PC-9 (cell line): ENCODE results near the gene NTN4. TPM values are rescaled to one million over a fixed set of nuclear protein-coding genes. Genes with fewer than 3 reads are reported as not detected.

ENCODE experiments used
- BruUV-seq: library from RNA; stranded (reverse); fragments of 400-500 nt; replicated peaks from 2 replicates; lab custom pipeline; 2021; lab: Mats Ljungman, UMichigan
- CTCF ChIA-PET: fragments of 300-600 bp; sonication (Branson Sonifier 250); formaldehyde crosslinking; loops from one replicate; lab custom pipeline; 2022; ENCODE audit warnings: antibody characterized with exemption; lab: Charles Lee
- POLR2A ChIA-PET: fragments of 300-600 bp; sonication (Branson Sonifier 250); formaldehyde crosslinking; loops from one replicate; lab custom pipeline; 2022; ENCODE audit warnings: antibody characterized with exemption; ENCODE audit not compliant: unreplicated experiment; lab: Charles Lee
- DNase-seq, 2 experiments: peaks; one replicate each; pipeline versions ENCODE4 v3.0.0 to v3.0.0-alpha.2; 2015 to 2022; ENCODE audit warnings: mixed read lengths in 1 of 2
- H2AFZ ChIP-seq: fragments of 200-600 bp; sonication (generic); 2 replicates; pipeline ENCODE4 v1.8.1; 2017; ENCODE audit warnings: antibody characterized with exemption
- H3F3A ChIP-seq: fragments of 200-600 bp; sonication (generic); 2 replicates; pipeline ENCODE4 v1.8.1; 2017; ENCODE audit warnings: antibody characterized with exemption, mild to moderate bottlenecking, low read depth; ENCODE audit not compliant: insufficient read depth
- H3K27ac ChIP-seq: fragments of 200-600 bp; sonication (generic); 2 replicates; pipeline ENCODE4 v1.6.1; 2016; ENCODE audit warnings: mixed run types
- H3K27me3 ChIP-seq: fragments of 200-600 bp; sonication (generic); 2 replicates; pipeline ENCODE4 v1.6.1; 2016; ENCODE audit warnings: low read depth, mixed run types; ENCODE audit not compliant: insufficient read depth
- H3K36me3 ChIP-seq: fragments of 200-600 bp; sonication (generic); 2 replicates; pipeline ENCODE4 v1.6.1; 2016; ENCODE audit warnings: low read depth, mixed run types
- H3K4me1 ChIP-seq: fragments of 200-600 bp; sonication (generic); replicated peaks from 2 replicates; pipeline ENCODE4 v1.6.1; 2016; ENCODE audit warnings: mixed run types; ENCODE audit not compliant: insufficient read depth
- H3K4me2 ChIP-seq: fragments of 200-600 bp; sonication (generic); 2 replicates; pipeline ENCODE4 v1.6.1; 2017; ENCODE audit warnings: mixed run types
- H3K4me3 ChIP-seq: fragments of 200-600 bp; sonication (generic); 2 replicates; pipeline ENCODE4 v1.6.1; 2016; ENCODE audit warnings: mixed run types
- H3K79me2 ChIP-seq: fragments of 200-600 bp; sonication (generic); 2 replicates; pipeline ENCODE4 v1.6.1; 2017; ENCODE audit warnings: low read depth, mixed run types
- H3K9me2 ChIP-seq: fragments of 200-600 bp; sonication (generic); 2 replicates; pipeline ENCODE4 v1.8.1; 2017; ENCODE audit warnings: mild to moderate bottlenecking; ENCODE audit not compliant: insufficient read depth
- H3K9me3 ChIP-seq: fragments of 200-600 bp; sonication (generic); 2 replicates; pipeline ENCODE4 v1.8.1; 2016; ENCODE audit warnings: low read depth; ENCODE audit not compliant: insufficient read depth
- H4K20me1 ChIP-seq: fragments of 200-600 bp; sonication (generic); 2 replicates; pipeline ENCODE4 v1.8.1; 2017; ENCODE audit not compliant: insufficient read depth
- CTCF ChIP-seq: fragments of 200-600 bp; sonication (generic); conservative IDR thresholded peaks from 2 replicates; pipeline ENCODE4 v1.6.1; 2017; ENCODE audit warnings: mixed run types, antibody characterized with exemption, mild to moderate bottlenecking, moderate library complexity
- EZH2 ChIP-seq: fragments of 200-600 bp; sonication (generic); IDR thresholded peaks from 2 replicates; pipeline ENCODE4 v1.8.0; 2017; ENCODE audit warnings: antibody characterized with exemption, low read depth
- intact Hi-C: fragments of 100-400 bp; cut with micrococcal nuclease; formaldehyde crosslinking; loops from one replicate; pipeline ENCODE4 v1.10.0; 2022; ENCODE audit not compliant: unreplicated experiment
- total RNA-seq: library from RNA; stranded (reverse); gene quantifications from 2 replicates; pipeline ENCODE4 v1.2.3, GENCODE V29; 2021

The NTN4 gene
- total RNA-seq, 1 experiment from 2014 or later = 41.5 TPM

- no peaks in the 10 kb centered on the region for H3K27me3 ChIP-seq
- no peak overlapping the region for H2AFZ ChIP-seq
- no TSS peak for BruUV-seq
- intact Hi-C loops = loop anchor here (10.0 kb wide), 1 partner anchor 133 kb away; no protein-coding TSS in a partner anchor
- no peaks in the 10 kb centered on the region for H3K9me2 ChIP-seq
- TF ChIP-seq EZH2 (no peak), CTCF (no peak)
- CTCF ChIA-PET = interaction anchor here (0.6 kb wide), 2 partner anchors 72 to 106 kb away, joined by 3 read pairs; no protein-coding TSS in a partner anchor
- peak overlapping the region; percentile 38 for H3K27ac ChIP-seq
- no peak overlapping the region for H3K4me3 ChIP-seq
- peaks cover 23% of the 10 kb centered on the region for H3K4me1 ChIP-seq
- H4K20me1 ChIP-seq = no peaks in the 10 kb centered on the region
- H3K79me2 ChIP-seq = peaks cover 5% of the 10 kb centered on the region; the same call in 1 of the 2 replicates
- H3F3A ChIP-seq = peaks cover 51% of the 10 kb centered on the region
- H3K9me3 ChIP-seq = 0 out of 2 replicates have a peak, but pooled peaks cover 3% of the 10 kb centered on the region
- DNase-seq = peak; percentile 14 to 91
- peaks cover 47% of the 10 kb centered on the region for H3K36me3 ChIP-seq
- POLR2A ChIA-PET = no interaction called here
- H3K4me2 ChIP-seq = peak overlapping the region; percentile 10
Observed at GRCh38 chr12:95718006-95718431, 72.5 kb downstream of the NTN4 start.

GRCh38 chr12:95717316-95717928 lies 73.1 kb downstream of the NTN4 start:
- intact Hi-C loops = loop anchor here (10.0 kb wide), 1 partner anchor 133 kb away; no protein-coding TSS in a partner anchor
- Histone ChIP-seq H3K27me3 (no peaks in the 10 kb centered on the region), H3K27ac (peak overlapping the region; percentile 38), H3K36me3 (peaks cover 51% of the 10 kb centered on the region), H3K79me2 (peaks cover 5% of the 10 kb centered on the region; the same call in 1 of the 2 replicates), H3K4me1 (peaks cover 23% of the 10 kb centered on the region), H2AFZ (no peak overlapping the region), H3K4me3 (no peak overlapping the region), H3F3A (peaks cover 53% of the 10 kb centered on the region), H3K9me3 (0 out of 2 replicates have a peak, but pooled peaks cover 3% of the 10 kb centered on the region), H3K4me2 (peak overlapping the region; percentile 10), H3K9me2 (no peaks in the 10 kb centered on the region), H4K20me1 (no peaks in the 10 kb centered on the region)
- ChIA-PET CTCF (interaction anchor here (0.6 kb wide), 1 partner anchor 72 kb away, joined by 3 read pairs; no protein-coding TSS in a partner anchor), POLR2A (interaction anchor here (0.9 kb wide), 1 partner anchor 495 kb away, joined by 6 read pairs; no protein-coding TSS in a partner anchor)
- TF ChIP-seq EZH2 (no peak), CTCF (no peak)
- BruUV-seq = no TSS peak
- no peak for DNase-seq

GRCh38 chr12:95715177-95715576 lies 75.4 kb downstream of the NTN4 start:
- 0 out of 2 replicates have a peak, but pooled peaks cover 3% of the 10 kb centered on the region for H3K9me3 ChIP-seq
- intact Hi-C loops = loop anchor here (10.0 kb wide), 1 partner anchor 130 kb away; no protein-coding TSS in a partner anchor
- no TSS peak for BruUV-seq
- CTCF ChIA-PET = no interaction called here
- peaks cover 51% of the 10 kb centered on the region for H3K36me3 ChIP-seq
- H3K27me3 ChIP-seq = no peaks in the 10 kb centered on the region
- H2AFZ ChIP-seq = no peak overlapping the region
- POLR2A ChIA-PET = no interaction called here
- H3K9me2 ChIP-seq = no peaks in the 10 kb centered on the region
- H3K4me3 ChIP-seq = no peak overlapping the region
- no peak for DNase-seq
- peaks cover 23% of the 10 kb centered on the region for H3K4me1 ChIP-seq
- no peaks in the 10 kb centered on the region for H4K20me1 ChIP-seq
- H3K4me2 ChIP-seq = no peak overlapping the region
- TF ChIP-seq CTCF (no peak), EZH2 (no peak)
- H3K27ac ChIP-seq = no peak overlapping the region
- H3K79me2 ChIP-seq = peaks cover 5% of the 10 kb centered on the region; the same call in 1 of the 2 replicates
- H3F3A ChIP-seq = peaks cover 69% of the 10 kb centered on the region
